Activated CD8-positive, alpha-beta memory T cell treated with anti-CD3 and anti-CD28 coated beads, Interleukin-2, amount 10 ng/mL, durations not matched to agents 7 days and 5 days (primary cell): Measurements from ENCODE around the gene NSMCE1. TPM values are rescaled to one million over a fixed set of nuclear protein-coding genes. Genes with fewer than 3 reads are reported as not detected.

Experiments
- ATAC-seq: fragments of 150-1000 bp; cut with Tn5 transposase; one replicate; pipeline ENCODE4 v1.10.0; 2021; ENCODE audit warnings: moderate library complexity
- CTCF ChIA-PET: fragments of 350-600 bp; sonication (Branson Sonifier 250); formaldehyde crosslinking; loops from one replicate; lab custom pipeline; 2021; ENCODE audit warnings: antibody characterized with exemption; lab: Charles Lee
- DNase-seq: peaks from one replicate; pipeline ENCODE4 v3.0.0-alpha.2; 2020
- H3K27ac Mint-ChIP-seq: one replicate; pipeline ENCODE4 v1.8.0; 2021; ENCODE audit warnings: mild to moderate bottlenecking, mixed read lengths
- H3K27me3 Mint-ChIP-seq: one replicate; pipeline ENCODE4 v1.8.0; 2021; ENCODE audit warnings: mixed read lengths
- H3K36me3 Mint-ChIP-seq: one replicate; pipeline ENCODE4 v1.8.0; 2021; ENCODE audit warnings: mild to moderate bottlenecking, mixed read lengths
- H3K4me1 Mint-ChIP-seq: one replicate; pipeline ENCODE4 v1.8.0; 2021; ENCODE audit warnings: mixed read lengths
- H3K4me3 Mint-ChIP-seq: one replicate; pipeline ENCODE4 v1.8.0; 2021; ENCODE audit warnings: mild to moderate bottlenecking, moderate library complexity, mixed read lengths
- H3K9me3 Mint-ChIP-seq: one replicate; pipeline ENCODE4 v1.8.0; 2022; ENCODE audit warnings: low read depth, mixed read lengths
- total RNA-seq, 2 experiments: library from RNA; stranded (reverse); gene quantifications; one replicate each; pipeline ENCODE4 v1.2.3, GENCODE V29; 2021

NSMCE1 gene
- total RNA-seq, 2 experiments from 2014 or later, result 75.9 to 94.0 TPM

- no peak for DNase-seq
- Mint-ChIP-seq H3K4me1 (peaks cover 51% of the 10 kb centered on the region), H3K27ac (no peak overlapping the region)
Measured at GRCh38 chr16:27175888-27176287, 92.7 kb downstream of the NSMCE1 start.

More at GRCh38 chr16:27175888-27176287, 92.7 kb downstream of the NSMCE1 start:
- peaks cover 8% of the 10 kb centered on the region for H3K36me3 Mint-ChIP-seq
- H3K4me3 Mint-ChIP-seq, result no peak overlapping the region
- ATAC-seq, result no peak
- CTCF ChIA-PET, result interaction anchor here (1.2 to 7.3 kb wide), 4 partner anchors 20 to 192 kb away, joined by 3 to 104 read pairs (median 35); no protein-coding TSS in a partner anchor
- peaks cover 9% of the 10 kb centered on the region for H3K9me3 Mint-ChIP-seq
- H3K27me3 Mint-ChIP-seq, result no peaks in the 10 kb centered on the region

Other genes starting within 250 kb of the NSMCE1 start
- gene C16orf82, start 201.8 kb downstream of the NSMCE1 start, total RNA-seq, result not detected
- 10 to 100 TPM; 14.8 to 18.2 TPM for gene KDM8, start 65.2 kb downstream of the NSMCE1 start, total RNA-seq
- 100 to 1,000 TPM; 155 to 190 TPM for gene IL4R, start 45.2 kb upstream of the NSMCE1 start, total RNA-seq
- gene IL21R, start 133.4 kb upstream of the NSMCE1 start, total RNA-seq, result 10 to 100 TPM; 24.6 to 38.0 TPM